Thymus (tissue), 2 donors: ENCODE results near the gene SERPINB8. TPM values are rescaled to one million over a fixed set of nuclear protein-coding genes. Genes with fewer than 3 reads are reported as not detected.

Source experiments
- polyA plus RNA-seq: library from polyadenylated mRNA; stranded (reverse); fragments of 200-250 nt; gene quantifications from one replicate; pipeline ENCODE4 v1.2.3, GENCODE V29; 2013
- total RNA-seq: library from RNA; stranded (reverse); fragments of 120-200 nt; gene quantifications from one replicate; pipeline ENCODE4 v1.2.4, GENCODE V29; 2013
- donor health status: healthy.

The SERPINB8 gene
- total and polyA plus RNA-seq, 2 donors, result 7.0 to 11.2 TPM

Other genes with a start within 250 kb of the SERPINB8 start
- 1.4 TPM for gene SERPINB7, start 194.7 kb upstream of the SERPINB8 start, total RNA-seq
- gene SERPINB7, start 194.7 kb upstream of the SERPINB8 start, polyA plus RNA-seq, result 28.9 TPM
- 2.5 TPM for gene SERPINB2, start 82.4 kb upstream of the SERPINB8 start, total RNA-seq
- 11.3 TPM for gene SERPINB2, start 82.4 kb upstream of the SERPINB8 start, polyA plus RNA-seq
- gene SERPINB10, start 62.1 kb upstream of the SERPINB8 start, total RNA-seq, result 1.7 TPM
- 2.5 TPM for gene SERPINB10, start 62.1 kb upstream of the SERPINB8 start, polyA plus RNA-seq
- gene HMSD, start 20.8 kb upstream of the SERPINB8 start, total RNA-seq, result 2.7 TPM
- 1.6 TPM for gene HMSD, start 20.8 kb upstream of the SERPINB8 start, polyA plus RNA-seq
- gene LINC00305, start 179.0 kb downstream of the SERPINB8 start, total RNA-seq, result 0.05 TPM
- gene LINC00305, start 179.0 kb downstream of the SERPINB8 start, polyA plus RNA-seq, result 0.05 TPM